OCI-LY3 (cell line): ENCODE data around the gene MAP3K9.

ENCODE experiments used
- H2AFZ ChIP-seq: fragments of 200-600, 300-600 bp; shearing (Covaris generic); 2 replicates; pipeline ENCODE4 v1.6.0; 2014; ENCODE audit warnings: antibody characterized with exemption, low read depth, low read length
- H3K27ac ChIP-seq: fragments of 200-600, 300-600 bp; sonication (generic); 2 replicates; pipeline ENCODE4 v1.5.1; 2014; ENCODE audit warnings: mild to moderate bottlenecking, low read length, moderate library complexity, mixed read lengths
- H3K27me3 ChIP-seq: fragments of 200-600, 300-600 bp; sonication (generic); 2 replicates; pipeline ENCODE4 v1.6.1; 2014; ENCODE audit warnings: low read depth, low read length, mixed read lengths
- H3K36me3 ChIP-seq: fragments of 200-600, 300-600 bp; sonication (generic); replicated peaks from 2 replicates; pipeline ENCODE3; 2014; ENCODE audit warnings: low read depth, low read length, mixed read lengths
- H3K4me1 ChIP-seq: fragments of 300-600, 200-600 bp; sonication (generic); 2 replicates; pipeline ENCODE4 v1.6.1; 2014; ENCODE audit warnings: low read length, mixed read lengths
- H3K4me2 ChIP-seq: fragments of 200-600, 300-600 bp; sonication (generic); 2 replicates; pipeline ENCODE4 v1.6.1; 2014; ENCODE audit warnings: low read length, mixed read lengths
- H3K4me3 ChIP-seq: fragments of 300-600, 200-600 bp; sonication (generic); 2 replicates; pipeline ENCODE4 v1.5.1; 2014; ENCODE audit warnings: antibody characterized with exemption, mild to moderate bottlenecking, low read length, moderate library complexity
- H3K79me2 ChIP-seq: fragments of 300-600, 200-600 bp; shearing (Covaris generic); 2 replicates; pipeline ENCODE4 v1.6.1; 2014; ENCODE audit warnings: mild to moderate bottlenecking, low read length, mixed read lengths
- H3K9ac ChIP-seq: fragments of 300-600, 200-600 bp; shearing (Covaris generic); 2 replicates; pipeline ENCODE4 v1.6.0; 2014; ENCODE audit warnings: mild to moderate bottlenecking, low read length, moderate library complexity
- H3K9me3 ChIP-seq: fragments of 200-600, 300-600 bp; shearing (Covaris generic); 2 replicates; pipeline ENCODE4 v1.6.1; 2014; ENCODE audit warnings: low read length, mixed read lengths; ENCODE audit not compliant: insufficient read depth
- H4K20me1 ChIP-seq: fragments of 200-600, 300-600 bp; sonication (generic); 2 replicates; pipeline ENCODE4 v1.6.1; 2016; ENCODE audit warnings: low read length, mixed read lengths; ENCODE audit not compliant: insufficient read depth
- EZH2phosphoT487 ChIP-seq: fragments of 200-600 bp; shearing (Covaris generic); IDR thresholded peaks from 2 replicates; pipeline ENCODE4 v1.6.1; 2018; ENCODE audit warnings: antibody characterized with exemption, mixed run types, low read depth
- TF ChIP-seq, protein P1 (sequence below): fragments of 200-600, 300-600 bp; sonication (generic); IDR thresholded peaks from 2 replicates; pipeline ENCODE4 v1.5.1; 2014; ENCODE audit warnings: antibody characterized with exemption, low read length, low read depth

Gene MAP3K9

DNA sequence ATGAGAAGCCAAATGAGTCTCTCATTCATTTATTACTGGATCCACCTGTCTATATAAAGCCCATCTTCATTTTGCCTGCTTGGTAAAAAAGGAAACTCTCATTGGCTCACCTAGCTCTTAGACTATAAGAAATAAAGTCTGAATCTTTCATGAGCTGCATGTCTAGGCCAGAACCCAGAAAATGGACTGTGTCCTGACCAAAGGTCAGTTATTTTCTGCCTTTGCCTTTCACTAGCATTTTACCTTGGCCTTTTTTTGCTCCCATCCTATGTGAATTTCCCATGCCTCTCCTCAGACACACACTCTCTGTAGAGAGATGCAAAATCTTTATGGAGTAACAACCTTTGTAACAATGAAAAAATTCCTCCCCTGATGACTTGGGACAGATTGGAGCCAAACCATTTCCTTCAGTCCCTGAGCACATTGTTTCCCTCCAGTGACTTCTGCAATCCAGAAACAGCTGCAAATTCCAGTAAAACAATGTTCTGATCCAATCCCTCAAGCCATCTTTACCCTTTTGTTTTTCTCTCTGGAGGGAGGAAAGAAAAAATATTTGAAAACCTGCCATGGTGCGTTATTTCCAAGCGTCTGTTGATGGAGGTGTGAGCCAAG lies 33.6 kb upstream of the MAP3K9 start:
- Histone ChIP-seq H3K79me2 (no peaks in the 10 kb centered on the region), H3K27ac (no peak overlapping the region), H3K4me1 (no peaks in the 10 kb centered on the region), H3K4me2 (no peak overlapping the region), H3K9me3 (no peaks in the 10 kb centered on the region), H3K4me3 (no peak overlapping the region), H3K36me3 (no peaks in the 10 kb centered on the region), H3K9ac (no peak overlapping the region), H2AFZ (no peak overlapping the region), H4K20me1 (no peaks in the 10 kb centered on the region), H3K27me3 (peaks cover 4% of the 10 kb centered on the region)
- TF ChIP-seq, protein P1, sequence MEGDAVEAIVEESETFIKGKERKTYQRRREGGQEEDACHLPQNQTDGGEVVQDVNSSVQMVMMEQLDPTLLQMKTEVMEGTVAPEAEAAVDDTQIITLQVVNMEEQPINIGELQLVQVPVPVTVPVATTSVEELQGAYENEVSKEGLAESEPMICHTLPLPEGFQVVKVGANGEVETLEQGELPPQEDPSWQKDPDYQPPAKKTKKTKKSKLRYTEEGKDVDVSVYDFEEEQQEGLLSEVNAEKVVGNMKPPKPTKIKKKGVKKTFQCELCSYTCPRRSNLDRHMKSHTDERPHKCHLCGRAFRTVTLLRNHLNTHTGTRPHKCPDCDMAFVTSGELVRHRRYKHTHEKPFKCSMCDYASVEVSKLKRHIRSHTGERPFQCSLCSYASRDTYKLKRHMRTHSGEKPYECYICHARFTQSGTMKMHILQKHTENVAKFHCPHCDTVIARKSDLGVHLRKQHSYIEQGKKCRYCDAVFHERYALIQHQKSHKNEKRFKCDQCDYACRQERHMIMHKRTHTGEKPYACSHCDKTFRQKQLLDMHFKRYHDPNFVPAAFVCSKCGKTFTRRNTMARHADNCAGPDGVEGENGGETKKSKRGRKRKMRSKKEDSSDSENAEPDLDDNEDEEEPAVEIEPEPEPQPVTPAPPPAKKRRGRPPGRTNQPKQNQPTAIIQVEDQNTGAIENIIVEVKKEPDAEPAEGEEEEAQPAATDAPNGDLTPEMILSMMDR, result no peak
- no peak for TF ChIP-seq EZH2phosphoT487

DNA sequence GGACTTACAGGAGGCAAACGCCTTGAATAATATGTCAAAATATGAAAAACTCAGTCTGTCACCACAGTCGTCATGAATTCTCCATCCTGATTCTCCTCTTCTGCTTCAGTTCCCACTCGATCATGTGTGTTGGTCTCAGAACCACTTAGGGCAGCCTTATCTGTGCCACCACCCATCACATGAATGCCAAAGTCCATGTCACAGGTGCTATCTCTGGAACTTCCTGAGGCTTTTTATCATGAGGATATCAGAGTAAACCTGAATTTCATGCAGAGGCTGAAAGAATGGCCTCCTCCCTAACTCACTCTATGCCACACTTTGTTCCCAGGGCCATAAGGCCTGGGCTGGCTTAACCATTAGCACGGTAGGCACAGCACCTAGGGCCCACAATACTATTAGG lies 28.8 kb upstream of the MAP3K9 start:
- Histone ChIP-seq H2AFZ (no peak overlapping the region), H4K20me1 (no peaks in the 10 kb centered on the region), H3K27ac (no peak overlapping the region), H3K9ac (no peak overlapping the region), H3K36me3 (no peaks in the 10 kb centered on the region), H3K4me2 (no peak overlapping the region), H3K27me3 (peaks cover 4% of the 10 kb centered on the region; the same call in 1 of the 2 replicates), H3K9me3 (peaks cover 4% of the 10 kb centered on the region; the same call in 1 of the 2 replicates), H3K4me3 (no peak overlapping the region), H3K79me2 (no peaks in the 10 kb centered on the region), H3K4me1 (no peaks in the 10 kb centered on the region)
- no peak for TF ChIP-seq EZH2phosphoT487
- TF ChIP-seq, protein P1, result no peak

DNA sequence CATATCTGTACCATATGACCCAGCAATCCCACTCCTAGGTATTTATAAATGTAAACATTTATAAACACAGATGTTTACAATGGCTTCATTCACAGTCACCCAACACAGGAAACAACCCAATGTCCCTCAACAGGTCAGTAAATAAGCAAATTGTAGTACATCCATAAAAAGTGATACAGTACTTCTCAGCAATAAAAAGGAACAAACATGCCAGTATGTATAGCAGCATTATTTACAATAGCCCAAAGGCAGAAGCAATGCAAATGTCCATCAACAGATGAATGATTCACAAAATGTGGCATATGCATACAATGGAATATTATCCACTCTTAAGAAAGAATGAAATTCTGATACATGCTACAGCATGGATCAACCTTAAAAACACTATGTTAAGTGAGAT lies 27.6 kb upstream of the MAP3K9 start:
- TF ChIP-seq EZH2phosphoT487, result no peak
- TF ChIP-seq, protein P1, result no peak

DNA sequence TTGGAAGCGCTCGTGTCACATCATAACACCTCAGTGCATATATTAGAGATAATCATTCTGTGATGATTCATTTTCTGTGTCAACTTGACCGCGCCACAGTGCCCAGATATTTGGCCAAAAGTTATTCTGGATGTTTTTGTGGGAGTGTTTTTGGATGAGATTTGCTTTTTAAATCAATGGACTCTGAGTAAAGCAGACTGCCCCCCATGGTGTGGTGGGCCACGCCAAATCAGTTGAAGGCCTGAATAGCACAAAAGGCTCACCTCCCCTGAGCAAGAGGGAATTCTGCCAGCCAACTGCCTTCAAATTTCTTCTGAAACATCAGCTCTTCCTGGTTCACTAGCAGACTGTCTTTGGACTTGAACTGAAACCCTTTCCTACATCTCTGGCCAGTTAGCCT lies 24.6 kb upstream of the MAP3K9 start:
- no peak for TF ChIP-seq EZH2phosphoT487
- TF ChIP-seq, protein P1, result no peak
- Histone ChIP-seq H3K4me1 (no peaks in the 10 kb centered on the region), H3K9ac (no peak overlapping the region), H3K36me3 (no peaks in the 10 kb centered on the region), H2AFZ (no peak overlapping the region), H3K4me2 (no peak overlapping the region), H3K79me2 (no peaks in the 10 kb centered on the region), H4K20me1 (no peaks in the 10 kb centered on the region), H3K27ac (no peak overlapping the region), H3K9me3 (peaks cover 4% of the 10 kb centered on the region; the same call in 1 of the 2 replicates), H3K4me3 (no peak overlapping the region), H3K27me3 (no peaks in the 10 kb centered on the region)

More for the DNA sequence above, 27.6 kb upstream of the MAP3K9 start:
- Histone ChIP-seq H4K20me1 (no peaks in the 10 kb centered on the region), H3K4me3 (no peak overlapping the region), H3K9ac (no peak overlapping the region), H3K79me2 (no peaks in the 10 kb centered on the region), H3K36me3 (no peaks in the 10 kb centered on the region), H2AFZ (no peak overlapping the region), H3K27ac (no peak overlapping the region), H3K27me3 (no peaks in the 10 kb centered on the region), H3K4me1 (no peaks in the 10 kb centered on the region), H3K9me3 (peaks cover 4% of the 10 kb centered on the region; the same call in 1 of the 2 replicates), H3K4me2 (no peak overlapping the region)
